Measurements from ENCODE around the gene SUPT20HL2.
"Not testable (repeated sequence)": the region's sequence is repeated elsewhere in the genome, so short reads cannot be mapped to it uniquely, and the experiment has no call there.

DNA sequence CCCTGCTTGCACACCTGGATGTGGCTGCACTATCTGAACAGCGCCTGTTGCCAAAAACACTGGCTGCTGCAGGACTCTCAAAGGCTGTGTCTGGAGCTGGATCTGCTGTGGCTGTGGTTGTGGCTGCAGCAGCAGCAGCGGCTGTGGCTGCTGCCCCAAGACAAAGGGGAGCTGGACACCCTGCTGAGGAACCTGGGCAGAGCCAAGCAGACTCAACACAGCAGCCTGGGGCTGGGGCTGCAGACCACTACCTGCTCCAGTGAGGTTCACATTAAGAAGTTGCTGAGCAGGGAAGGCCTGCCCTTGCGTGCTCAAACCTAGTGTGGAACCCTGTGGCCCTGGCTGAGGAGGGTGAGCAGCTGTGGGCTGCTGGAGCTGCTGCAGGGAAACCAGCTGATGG lies 3.0 kb downstream of the SUPT20HL2 start:
- TF ChIP-seq, protein P1, sequence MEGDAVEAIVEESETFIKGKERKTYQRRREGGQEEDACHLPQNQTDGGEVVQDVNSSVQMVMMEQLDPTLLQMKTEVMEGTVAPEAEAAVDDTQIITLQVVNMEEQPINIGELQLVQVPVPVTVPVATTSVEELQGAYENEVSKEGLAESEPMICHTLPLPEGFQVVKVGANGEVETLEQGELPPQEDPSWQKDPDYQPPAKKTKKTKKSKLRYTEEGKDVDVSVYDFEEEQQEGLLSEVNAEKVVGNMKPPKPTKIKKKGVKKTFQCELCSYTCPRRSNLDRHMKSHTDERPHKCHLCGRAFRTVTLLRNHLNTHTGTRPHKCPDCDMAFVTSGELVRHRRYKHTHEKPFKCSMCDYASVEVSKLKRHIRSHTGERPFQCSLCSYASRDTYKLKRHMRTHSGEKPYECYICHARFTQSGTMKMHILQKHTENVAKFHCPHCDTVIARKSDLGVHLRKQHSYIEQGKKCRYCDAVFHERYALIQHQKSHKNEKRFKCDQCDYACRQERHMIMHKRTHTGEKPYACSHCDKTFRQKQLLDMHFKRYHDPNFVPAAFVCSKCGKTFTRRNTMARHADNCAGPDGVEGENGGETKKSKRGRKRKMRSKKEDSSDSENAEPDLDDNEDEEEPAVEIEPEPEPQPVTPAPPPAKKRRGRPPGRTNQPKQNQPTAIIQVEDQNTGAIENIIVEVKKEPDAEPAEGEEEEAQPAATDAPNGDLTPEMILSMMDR (IDR thresholded peaks at IDR 0.05; ENCODE audit: low read depth, low read length) = not testable (repeated sequence)
- not testable (repeated sequence) for TF ChIP-seq POLR2A (IDR thresholded peaks at IDR 0.05; ENCODE audit: extremely low read depth, insufficient read length); MYC (IDR thresholded peaks at IDR 0.05; ENCODE audit: low read depth, low read length)
- TF ChIP-seq, protein P2, sequence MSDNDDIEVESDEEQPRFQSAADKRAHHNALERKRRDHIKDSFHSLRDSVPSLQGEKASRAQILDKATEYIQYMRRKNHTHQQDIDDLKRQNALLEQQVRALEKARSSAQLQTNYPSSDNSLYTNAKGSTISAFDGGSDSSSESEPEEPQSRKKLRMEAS (IDR thresholded peaks at IDR 0.05; ENCODE audit: low read depth, low read length) = not testable (repeated sequence)
